PC-3 (cell line): Measurements from ENCODE around the gene L3MBTL2. TPM values are rescaled to one million over a fixed set of nuclear protein-coding genes. Genes with fewer than 3 reads are reported as not detected.

Source experiments
- ATAC-seq: fragments of 200-7000 bp; cut with Tn5 transposase; 2 replicates; pipeline ENCODE4 v1.9.1; 2020; ENCODE audit warnings: mild to moderate bottlenecking, moderate library complexity
- BruUV-seq: library from RNA; stranded (reverse); fragments of 400-500 nt; replicated peaks from 2 replicates; lab custom pipeline; 2021; lab: Mats Ljungman, UMichigan
- CTCF ChIA-PET: fragments of 300-600 bp; sonication (Branson Sonifier 250); formaldehyde crosslinking; loops from one replicate; lab custom pipeline; 2022; ENCODE audit warnings: antibody characterized with exemption; lab: Charles Lee
- POLR2A ChIA-PET: fragments of 300-600 bp; sonication (Branson Sonifier 250); formaldehyde crosslinking; loops from one replicate; lab custom pipeline; 2022; ENCODE audit warnings: antibody characterized with exemption; ENCODE audit not compliant: unreplicated experiment; lab: Charles Lee
- DNase-seq: peaks from one replicate; pipeline ENCODE4 v3.0.0-alpha.2; 2015
- H2AFZ ChIP-seq: fragments of 300-600 bp; sonication (generic); 2 replicates; pipeline ENCODE4 v1.6.0; 2016; ENCODE audit warnings: antibody characterized with exemption, low read length
- H3F3A ChIP-seq: fragments of 300-600 bp; sonication (generic); one replicate; pipeline ENCODE4 v1.6.0; 2017; ENCODE audit warnings: antibody characterized with exemption, low read length, control low read depth, mild to moderate bottlenecking; ENCODE audit not compliant: unreplicated experiment
- H3K27ac ChIP-seq: fragments of 300-600 bp; sonication (generic); 2 replicates; pipeline ENCODE4 v1.5.1; 2016; ENCODE audit warnings: mild to moderate bottlenecking, low read length
- H3K27me3 ChIP-seq: fragments of 300-600 bp; sonication (generic); 2 replicates; pipeline ENCODE4 v1.6.1; 2016; ENCODE audit warnings: low read length, mixed read lengths
- H3K36me3 ChIP-seq: fragments of 300-600 bp; sonication (generic); 2 replicates; pipeline ENCODE4 v1.6.1; 2016; ENCODE audit warnings: low read depth, mixed run types, low read length, mixed read lengths
- H3K4me1 ChIP-seq: fragments of 300-600 bp; sonication (generic); 2 replicates; pipeline ENCODE4 v1.5.1; 2016; ENCODE audit warnings: low read length; ENCODE audit not compliant: insufficient read depth
- H3K4me2 ChIP-seq: fragments of 300-600 bp; sonication (generic); 2 replicates; pipeline ENCODE4 v1.6.0; 2016; ENCODE audit warnings: low read length
- H3K4me3 ChIP-seq: fragments of 300-600 bp; sonication (generic); 2 replicates; pipeline ENCODE4 v1.5.1; 2016; ENCODE audit warnings: mild to moderate bottlenecking, low read length, mixed read lengths
- H3K79me2 ChIP-seq: fragments of 300-600 bp; sonication (generic); 2 replicates; pipeline ENCODE4 v1.6.1; 2017; ENCODE audit warnings: low read length, mixed read lengths
- H3K9ac ChIP-seq: fragments of 300-600 bp; sonication (generic); 2 replicates; pipeline ENCODE4 v1.6.0; 2016; ENCODE audit warnings: mild to moderate bottlenecking, low read length
- H3K9me2 ChIP-seq: fragments of 300-600 bp; sonication (generic); replicated peaks from 2 replicates; pipeline ENCODE4 v1.6.1; 2016; ENCODE audit warnings: mixed run types, low read length, mixed read lengths
- H3K9me3 ChIP-seq: fragments of 300-600 bp; sonication (generic); 2 replicates; pipeline ENCODE4 v1.6.1; 2016; ENCODE audit warnings: low read length, mixed read lengths
- H4K20me1 ChIP-seq: fragments of 300-600 bp; sonication (generic); 2 replicates; pipeline ENCODE4 v1.6.1; 2016; ENCODE audit warnings: low read length, mixed read lengths
- EZH2 ChIP-seq: fragments of 300-600 bp; sonication (generic); IDR thresholded peaks from one replicate; pipeline ENCODE4 v1.6.1; 2017; ENCODE audit warnings: antibody characterized with exemption, mild to moderate bottlenecking, low read length; ENCODE audit not compliant: unreplicated experiment
- EZH2phosphoT487 ChIP-seq: fragments of 300-600 bp; sonication (generic); IDR thresholded peaks from 2 replicates; pipeline ENCODE4 v1.6.1; 2018; ENCODE audit warnings: mild to moderate bottlenecking, antibody characterized with exemption, low read length, borderline replicate concordance
- intact Hi-C: fragments of 100-400 bp; cut with micrococcal nuclease; formaldehyde crosslinking; loops from 2 replicates; pipeline ENCODE4 v1.9.0; 2023
- total RNA-seq: library from RNA; depleted of rRNA; stranded (reverse); fragments of >200 nt; gene quantifications from 2 replicates; pipeline ENCODE4 v1.2.3, GENCODE V29; 2014
- TF ChIP-seq, protein P1 (sequence below): fragments of 300-600 bp; sonication (generic); conservative IDR thresholded peaks from 2 replicates; pipeline ENCODE4 v1.5.1; 2017; ENCODE audit warnings: antibody characterized with exemption, low read depth, mild to moderate bottlenecking, low read length

L3MBTL2 gene
- total RNA-seq, 1 experiment from 2014 or later = 22.7 TPM

DNA sequence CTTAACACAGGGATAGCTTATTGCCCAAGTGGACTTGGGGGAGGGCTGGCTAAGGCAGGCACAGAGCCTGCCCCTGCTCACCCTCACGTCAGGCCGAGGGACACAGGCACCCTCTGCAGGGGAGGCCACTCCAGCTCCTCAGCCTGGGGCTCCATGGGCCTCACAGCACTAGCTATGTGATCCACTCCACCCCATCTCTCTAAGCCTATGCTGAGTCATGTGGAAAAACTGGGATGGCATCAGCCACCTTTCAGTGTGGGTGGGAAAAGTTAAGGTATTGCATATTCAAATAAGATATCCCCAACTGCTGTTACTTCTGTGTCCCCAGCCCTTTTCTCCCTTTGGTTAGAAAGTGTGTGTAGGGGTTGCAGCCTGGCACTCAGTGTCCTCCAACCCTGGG is 58.6 kb downstream of the L3MBTL2 start:
- Histone ChIP-seq H2AFZ (no peak overlapping the region), H3F3A (no peaks in the 10 kb centered on the region), H3K9ac (no peak overlapping the region), H3K4me1 (no peaks in the 10 kb centered on the region), H3K4me2 (no peak overlapping the region), H3K79me2 (no peaks in the 10 kb centered on the region), H3K36me3 (peaks cover 42% of the 10 kb centered on the region), H3K27me3 (no peaks in the 10 kb centered on the region), H3K27ac (no peak overlapping the region), H3K9me2 (no peaks in the 10 kb centered on the region), H3K9me3 (no peaks in the 10 kb centered on the region), H3K4me3 (no peak overlapping the region), H4K20me1 (no peaks in the 10 kb centered on the region)
- ChIA-PET CTCF (no interaction called here), POLR2A (no interaction called here)
- TF ChIP-seq, protein P1, sequence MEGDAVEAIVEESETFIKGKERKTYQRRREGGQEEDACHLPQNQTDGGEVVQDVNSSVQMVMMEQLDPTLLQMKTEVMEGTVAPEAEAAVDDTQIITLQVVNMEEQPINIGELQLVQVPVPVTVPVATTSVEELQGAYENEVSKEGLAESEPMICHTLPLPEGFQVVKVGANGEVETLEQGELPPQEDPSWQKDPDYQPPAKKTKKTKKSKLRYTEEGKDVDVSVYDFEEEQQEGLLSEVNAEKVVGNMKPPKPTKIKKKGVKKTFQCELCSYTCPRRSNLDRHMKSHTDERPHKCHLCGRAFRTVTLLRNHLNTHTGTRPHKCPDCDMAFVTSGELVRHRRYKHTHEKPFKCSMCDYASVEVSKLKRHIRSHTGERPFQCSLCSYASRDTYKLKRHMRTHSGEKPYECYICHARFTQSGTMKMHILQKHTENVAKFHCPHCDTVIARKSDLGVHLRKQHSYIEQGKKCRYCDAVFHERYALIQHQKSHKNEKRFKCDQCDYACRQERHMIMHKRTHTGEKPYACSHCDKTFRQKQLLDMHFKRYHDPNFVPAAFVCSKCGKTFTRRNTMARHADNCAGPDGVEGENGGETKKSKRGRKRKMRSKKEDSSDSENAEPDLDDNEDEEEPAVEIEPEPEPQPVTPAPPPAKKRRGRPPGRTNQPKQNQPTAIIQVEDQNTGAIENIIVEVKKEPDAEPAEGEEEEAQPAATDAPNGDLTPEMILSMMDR = no peak
- TF ChIP-seq EZH2 = no peak
- no peak for TF ChIP-seq EZH2phosphoT487
- no peak for ATAC-seq
- intact Hi-C loops = no loop called here
- no peak for DNase-seq
- no TSS peak for BruUV-seq

DNA sequence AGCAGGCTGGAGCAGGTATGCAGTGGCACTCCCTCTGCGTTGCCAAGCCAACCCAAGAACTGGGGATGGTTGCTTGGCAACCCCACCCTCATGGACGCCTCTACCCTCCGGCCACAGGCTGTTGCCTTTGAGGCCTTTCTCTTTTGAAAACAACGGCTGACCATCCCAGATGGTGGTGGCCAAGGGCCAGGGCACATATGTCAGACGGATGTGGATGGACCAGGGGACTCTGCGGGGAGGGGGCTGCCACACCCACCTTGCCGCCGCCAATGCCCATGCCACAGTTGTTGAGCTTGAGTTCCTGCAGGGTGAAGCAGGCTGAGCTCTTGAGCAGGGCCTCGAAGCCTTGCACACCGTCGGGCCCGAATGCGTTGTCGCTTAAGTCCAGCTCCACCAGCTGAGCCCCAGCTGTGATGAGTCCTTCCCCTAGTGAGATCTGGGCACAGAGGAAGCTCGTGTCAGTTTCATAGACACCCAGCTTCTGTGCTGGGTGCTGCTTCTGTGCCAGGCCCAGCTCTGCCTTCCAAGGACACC is 59.4 kb downstream of the L3MBTL2 start:
- H3K79me2 ChIP-seq = no peaks in the 10 kb centered on the region
- no peak overlapping the region for H3K4me2 ChIP-seq
- no peak for ATAC-seq
- intact Hi-C loops = no loop called here
- H3K36me3 ChIP-seq = peaks cover 41% of the 10 kb centered on the region
- POLR2A ChIA-PET = no interaction called here
- no peaks in the 10 kb centered on the region for H4K20me1 ChIP-seq
- DNase-seq = no peak
- CTCF ChIA-PET = no interaction called here
- no peaks in the 10 kb centered on the region for H3K4me1 ChIP-seq
- BruUV-seq = no TSS peak
- TF ChIP-seq EZH2phosphoT487 = no peak
- TF ChIP-seq, protein P1 = no peak
- no peak for TF ChIP-seq EZH2
- no peaks in the 10 kb centered on the region for H3K9me3 ChIP-seq
- no peak overlapping the region for H3K4me3 ChIP-seq
- H3K9ac ChIP-seq = no peak overlapping the region
- H2AFZ ChIP-seq = no peak overlapping the region
- no peaks in the 10 kb centered on the region for H3K9me2 ChIP-seq
- H3K27me3 ChIP-seq = no peaks in the 10 kb centered on the region
- H3K27ac ChIP-seq = no peak overlapping the region
- no peaks in the 10 kb centered on the region for H3F3A ChIP-seq

DNA sequence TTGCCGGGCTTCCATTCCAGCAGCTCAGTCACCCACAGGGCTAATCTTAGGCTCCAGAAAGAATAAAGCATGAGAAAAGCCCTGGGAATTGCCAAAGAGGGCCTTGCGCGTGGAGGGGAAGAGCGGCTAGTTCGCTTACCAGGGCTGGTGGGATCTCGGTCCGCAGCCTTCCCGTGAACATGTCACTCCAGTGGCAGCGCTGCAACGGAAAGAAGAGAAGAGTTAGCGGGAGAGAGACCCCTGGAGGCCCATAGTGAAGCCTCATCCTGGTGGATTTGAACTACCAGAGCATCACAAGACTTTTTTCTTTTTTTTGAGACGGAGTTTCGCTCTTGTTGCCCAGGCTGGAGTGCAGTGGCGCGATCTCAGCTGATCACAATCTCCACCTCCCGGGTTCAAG is 62.8 kb downstream of the L3MBTL2 start:
- no peak overlapping the region for H3K4me2 ChIP-seq
- no peaks in the 10 kb centered on the region for H3F3A ChIP-seq
- TF ChIP-seq EZH2 = no peak
- TF ChIP-seq EZH2phosphoT487 = no peak
- TF ChIP-seq, protein P1 = no peak
- ATAC-seq = no peak
- no peak overlapping the region for H3K27ac ChIP-seq
- DNase-seq = no peak
- no TSS peak for BruUV-seq
- ChIA-PET CTCF (no interaction called here), POLR2A (no interaction called here)
- intact Hi-C loops = no loop called here
- no peaks in the 10 kb centered on the region for H3K4me1 ChIP-seq
- H3K4me3 ChIP-seq = no peak overlapping the region
- H3K9me2 ChIP-seq = no peaks in the 10 kb centered on the region
- no peak overlapping the region for H3K9ac ChIP-seq
- no peaks in the 10 kb centered on the region for H3K27me3 ChIP-seq
- 0 out of 2 replicates have a peak, but pooled peaks cover 1% of the 10 kb centered on the region for H3K79me2 ChIP-seq
- peaks cover 36% of the 10 kb centered on the region for H3K36me3 ChIP-seq
- H4K20me1 ChIP-seq = no peaks in the 10 kb centered on the region
- no peaks in the 10 kb centered on the region for H3K9me3 ChIP-seq
- no peak overlapping the region for H2AFZ ChIP-seq
